Thyroid gland (tissue), 4 donors: ENCODE data around the gene TGFB1I1.

Source experiments
- CTCF ChIP-seq, 6 experiments: fragments of 200-600 bp in 3 of 6; fragments of 450-650 bp in 3 of 6; sonication (generic) in 3 of 6; IDR thresholded peaks; one replicate each; pipeline ENCODE4 v1.5.1; 2016 to 2019; ENCODE audit warnings: antibody characterized with exemption in 6 of 6, mild to moderate bottlenecking in 2 of 6, inconsistent platforms in 1 of 6, moderate library complexity in 1 of 6
- POLR2A ChIP-seq, 2 donors: fragments of 450-650 bp; IDR thresholded peaks; one replicate each; pipeline ENCODE4 v1.6.1; 2017; ENCODE audit warnings: antibody characterized with exemption in 2 of 2, mild to moderate bottlenecking in 2 of 2, moderate library complexity in 1 of 2

- TF ChIP-seq POLR2A (IDR thresholded peaks at IDR 0.05) = no peak
- no peak for TF ChIP-seq CTCF (IDR thresholded peaks at IDR 0.05)
Observed at GRCh38 chr16:31423801-31424200, 48.2 kb upstream of the TGFB1I1 start.
